Skin epidermis (tissue), 12 donors: ENCODE data around the gene ORAI2.

Experiments used
- H3K27ac ChIP-seq, 21 experiments: fragments of 200-600 bp; sonication (generic) in 11 of 21; one replicate each; pipeline ENCODE4 v1.5.0; 2020; ENCODE audit warnings: mild to moderate bottlenecking in 3 of 21, inconsistent platforms in 2 of 21, moderate library complexity in 2 of 21
- H3K4me3 ChIP-seq, 7 experiments: fragments of 200-600 bp; sonication (generic) in 2 of 7; one replicate each; pipeline ENCODE4 v1.5.0; 2020; ENCODE audit warnings: inconsistent platforms in 2 of 7, mild to moderate bottlenecking in 2 of 7, moderate library complexity in 1 of 7

ORAI2 gene

GRCh38 chr7:102412548-102412947 lies 20.8 kb upstream of the ORAI2 start:
- Histone ChIP-seq H3K27ac (no peak overlapping the region), H3K4me3 (no peak overlapping the region)

- Histone ChIP-seq H3K4me3 (no peak overlapping the region), H3K27ac (no peak overlapping the region)
These were observed 20.3 kb upstream of the ORAI2 start for GRCh38 chr7:102413091-102413490.

GRCh38 chr7:102413611-102414010 lies 19.8 kb upstream of the ORAI2 start:
- no peak overlapping the region for H3K4me3 ChIP-seq
- H3K27ac ChIP-seq, result no peak overlapping the region

- Histone ChIP-seq H3K27ac (peak overlapping the region in 13 of 21 experiments; percentile 46 to 88 (median 62)), H3K4me3 (no peak overlapping the region)
These were observed 17.6 kb upstream of the ORAI2 start for GRCh38 chr7:102415685-102416225.

- H3K4me3 ChIP-seq, result no peak overlapping the region
- H3K27ac ChIP-seq, result peak overlapping the region in 10 of 21 experiments; percentile 49 to 88 (median 66)
These were observed 17.0 kb upstream of the ORAI2 start for GRCh38 chr7:102416406-102416805.

GRCh38 chr7:102417105-102417504 lies 16.3 kb upstream of the ORAI2 start:
- Histone ChIP-seq H3K4me3 (no peak overlapping the region), H3K27ac (peak overlapping the region in 3 of 21 experiments; percentile 2 to 30 (median 13))

- H3K27ac ChIP-seq, result peak overlapping the region in 1 of 21 experiments; percentile 63
- H3K4me3 ChIP-seq, result no peak overlapping the region
These were observed 14.8 kb upstream of the ORAI2 start for GRCh38 chr7:102418592-102418991.

GRCh38 chr7:102421706-102422240 lies 11.6 kb upstream of the ORAI2 start:
- peak overlapping the region in 1 of 21 experiments; percentile 67 for H3K27ac ChIP-seq
- no peak overlapping the region for H3K4me3 ChIP-seq

GRCh38 chr7:102424129-102424551 lies 9.2 kb upstream of the ORAI2 start:
- Histone ChIP-seq H3K4me3 (no peak overlapping the region), H3K27ac (peak overlapping the region in 3 of 21 experiments; percentile 83 to 99 (median 94))

GRCh38 chr7:102424787-102425218 lies 8.6 kb upstream of the ORAI2 start:
- Histone ChIP-seq H3K4me3 (no peak overlapping the region), H3K27ac (peak overlapping the region in 8 of 21 experiments; percentile 76 to 99 (median 86))

GRCh38 chr7:102425639-102426267 lies 7.6 kb upstream of the ORAI2 start:
- Histone ChIP-seq H3K27ac (peak overlapping the region in 20 of 21 experiments; percentile 41 to 99 (median 82)), H3K4me3 (no peak overlapping the region)

GRCh38 chr7:102426268-102427018 lies 6.9 kb upstream of the ORAI2 start:
- peak overlapping the region in 20 of 21 experiments; percentile 41 to 99 (median 82) for H3K27ac ChIP-seq
- H3K4me3 ChIP-seq, result peak overlapping the region in 1 of 7 experiments; percentile 12

GRCh38 chr7:102427019-102427405 lies 6.4 kb upstream of the ORAI2 start:
- H3K27ac ChIP-seq, result peak overlapping the region in 19 of 21 experiments; percentile 34 to 99 (median 83)
- peak overlapping the region in 1 of 7 experiments; percentile 12 for H3K4me3 ChIP-seq

- peak overlapping the region in 11 of 21 experiments; percentile 5 to 99 (median 29) for H3K27ac ChIP-seq
These were observed 4.1 kb upstream of the ORAI2 start for GRCh38 chr7:102429141-102429899.

GRCh38 chr7:102431617-102432298 lies 1.6 kb upstream of the ORAI2 start:
- Histone ChIP-seq H3K27ac (peak overlapping the region in 19 of 21 experiments; percentile 9 to 99 (median 77)), H3K4me3 (no peak overlapping the region)

More at GRCh38 chr7:102429141-102429899, 4.1 kb upstream of the ORAI2 start:
- no peak overlapping the region for H3K4me3 ChIP-seq

- peak overlapping the region; percentile 80 to 91 (median 82) for H3K4me3 ChIP-seq
- H3K27ac ChIP-seq, result peak overlapping the region in 20 of 21 experiments; percentile 61 to 99 (median 87)
These were observed 745 bp upstream of the ORAI2 start for GRCh38 chr7:102432442-102433218.

- peak overlapping the region; percentile 80 to 91 (median 82) for H3K4me3 ChIP-seq
- H3K27ac ChIP-seq, result peak overlapping the region in 20 of 21 experiments; percentile 61 to 99 (median 87)
These were observed 688 bp downstream of the ORAI2 start for GRCh38 chr7:102434039-102434486.

- H3K4me3 ChIP-seq, result no peak overlapping the region
- H3K27ac ChIP-seq, result no peak overlapping the region
These were observed 2.7 kb downstream of the ORAI2 start for GRCh38 chr7:102436118-102436517.
